ENCODE results near the gene CACNA1F.
A peak's percentile ranks its signal among the peaks of the same experiment; 100 is the strongest.

The CACNA1F gene

DNA sequence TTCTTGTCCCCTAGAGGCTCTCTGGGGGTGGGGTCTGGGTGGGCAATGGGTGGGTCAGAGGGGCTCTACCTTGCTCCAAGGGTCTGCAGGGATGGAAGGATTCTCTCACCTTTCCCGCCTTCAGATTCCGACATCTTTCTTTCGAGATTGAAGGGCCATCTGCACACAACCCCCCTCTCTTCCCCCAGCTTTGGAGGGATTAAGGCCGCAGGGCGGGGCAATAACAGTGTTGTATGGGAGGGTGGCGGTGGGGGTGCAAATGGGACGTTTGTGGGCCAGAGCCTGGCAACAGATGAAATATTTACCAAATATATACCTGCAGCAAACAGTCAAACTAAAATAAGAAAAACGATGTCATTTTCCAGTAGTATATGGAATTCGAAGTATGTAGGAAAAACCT is at the start of gene CACNA1F:
CACNA1F (minus strand) TSS at position 165 of the 400 bp plus-strand sequence; CDS start at position 134, 31 bp downstream.
- no peak for DNase-seq (ENCODE audit: low spot score)

DNA sequence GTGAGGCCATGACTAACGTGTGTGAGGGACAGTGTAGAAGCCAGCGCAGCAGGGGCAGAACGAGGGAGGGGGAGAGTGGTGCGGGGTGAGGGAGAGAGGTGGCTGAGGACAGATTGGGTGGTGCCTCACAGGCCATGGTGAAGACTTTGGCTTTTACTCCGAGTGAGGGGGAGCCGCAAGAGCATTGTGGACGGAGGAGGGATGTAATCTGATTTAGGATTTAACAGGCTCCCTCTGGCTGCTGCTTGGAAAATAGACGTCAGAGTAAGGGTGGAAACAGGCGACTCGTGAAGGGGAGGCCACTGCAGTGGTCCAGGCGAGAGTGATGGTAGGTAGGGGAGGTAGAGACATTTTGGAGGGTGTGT is 49.5 kb upstream of the CACNA1F start:
- DNase-seq (ENCODE audit: low spot score) = no peak

DNA sequence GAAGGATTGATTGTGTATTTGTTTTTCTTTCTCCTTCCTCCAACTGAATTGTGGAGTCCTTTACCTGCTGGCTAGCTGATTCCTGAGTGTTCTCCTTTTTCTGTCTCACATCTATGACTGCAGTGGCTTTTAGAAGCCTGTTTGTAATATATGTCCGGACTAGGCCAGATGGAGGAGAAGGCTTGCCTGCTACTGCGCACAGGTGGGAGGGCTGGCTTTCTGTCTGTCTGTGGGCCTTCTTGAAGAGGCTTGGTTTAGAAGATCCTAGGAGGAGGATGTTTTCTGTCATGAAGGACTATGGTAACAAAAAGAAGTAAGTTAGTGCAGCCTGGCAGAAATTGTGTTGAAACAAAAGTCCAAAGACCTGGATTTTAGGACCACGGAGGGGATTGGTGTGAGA is 44.9 kb upstream of the CACNA1F start:
- no peak for DNase-seq (ENCODE audit: low spot score)

DNA sequence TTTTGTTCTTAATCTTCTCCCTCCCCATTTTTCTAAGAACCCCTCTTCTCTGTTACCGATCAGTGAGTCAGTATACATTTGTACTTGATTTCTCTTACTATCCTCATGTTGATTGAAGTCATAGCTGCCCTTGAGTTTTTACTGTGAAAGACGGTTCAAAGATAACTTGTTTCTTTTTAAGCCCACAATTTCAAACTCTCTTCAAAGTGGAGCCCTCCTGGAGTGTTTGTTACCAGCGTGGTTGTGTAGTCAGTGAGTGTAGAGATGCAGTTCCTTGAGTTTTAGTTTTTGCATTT is 44.3 kb upstream of the CACNA1F start:
- no peak for DNase-seq (ENCODE audit: low spot score)

DNA sequence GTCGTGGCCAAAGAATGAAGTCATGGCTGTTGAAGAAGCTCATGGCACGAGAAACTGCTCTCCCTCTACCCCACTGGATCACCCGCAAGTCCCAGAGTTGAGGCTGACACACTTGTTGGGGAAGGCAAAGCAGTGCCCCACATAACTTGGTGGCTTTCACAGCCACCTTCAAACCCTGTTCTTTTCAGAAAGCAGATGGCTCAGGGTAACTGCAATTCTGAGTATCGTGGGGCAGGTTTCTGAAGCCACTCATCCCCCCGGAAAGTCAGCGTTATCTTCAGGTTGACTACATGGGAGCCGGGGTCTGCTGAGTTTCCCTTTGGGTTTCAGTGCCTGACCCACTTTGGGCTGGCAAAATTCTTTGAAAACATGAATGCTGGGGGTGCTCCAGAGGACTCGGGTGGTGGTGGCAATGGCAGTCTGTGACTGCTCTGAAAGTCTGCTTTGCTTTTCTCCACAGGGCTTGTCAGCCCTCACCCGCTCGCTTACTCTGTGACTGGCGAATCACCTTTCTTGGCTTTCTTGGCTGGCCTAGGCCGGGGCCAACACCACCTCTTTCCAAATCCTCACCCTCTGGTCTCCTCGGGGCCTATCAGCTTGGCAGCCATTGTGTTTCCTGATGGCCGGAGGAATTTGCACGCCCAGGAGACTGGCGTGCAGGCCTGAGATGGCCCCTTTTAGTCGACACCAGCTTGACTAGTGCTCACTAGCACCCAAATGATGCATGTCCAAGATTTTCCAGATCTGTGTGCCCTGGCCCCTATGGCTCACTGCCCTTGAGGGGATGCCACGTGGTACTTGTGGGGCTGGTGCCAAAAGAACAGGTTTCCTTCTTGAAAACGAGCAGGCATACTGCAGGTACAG is 43.8 kb upstream of the CACNA1F start:
- DNase-seq (ENCODE audit: low spot score) = no peak

DNA sequence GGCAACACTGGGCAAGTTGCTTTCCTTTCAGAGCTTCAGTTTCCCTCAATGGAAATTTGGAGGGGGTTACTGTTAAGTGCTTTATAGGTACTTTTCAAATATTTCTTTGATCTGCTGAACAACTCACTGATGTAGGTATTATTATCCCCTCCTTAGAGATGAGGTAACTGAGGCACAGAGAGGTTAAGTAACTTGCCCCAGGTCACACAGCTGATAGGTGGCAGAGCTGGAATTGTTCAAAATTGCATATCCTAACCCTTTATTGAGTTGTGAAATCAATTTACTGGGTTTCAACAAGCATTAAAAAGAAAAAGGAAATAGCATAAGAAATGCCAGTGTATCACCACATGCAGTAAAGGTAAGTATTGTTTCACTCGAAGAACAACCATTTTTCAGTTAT is 43.1 kb upstream of the CACNA1F start:
- DNase-seq (ENCODE audit: low spot score) = no peak

DNA sequence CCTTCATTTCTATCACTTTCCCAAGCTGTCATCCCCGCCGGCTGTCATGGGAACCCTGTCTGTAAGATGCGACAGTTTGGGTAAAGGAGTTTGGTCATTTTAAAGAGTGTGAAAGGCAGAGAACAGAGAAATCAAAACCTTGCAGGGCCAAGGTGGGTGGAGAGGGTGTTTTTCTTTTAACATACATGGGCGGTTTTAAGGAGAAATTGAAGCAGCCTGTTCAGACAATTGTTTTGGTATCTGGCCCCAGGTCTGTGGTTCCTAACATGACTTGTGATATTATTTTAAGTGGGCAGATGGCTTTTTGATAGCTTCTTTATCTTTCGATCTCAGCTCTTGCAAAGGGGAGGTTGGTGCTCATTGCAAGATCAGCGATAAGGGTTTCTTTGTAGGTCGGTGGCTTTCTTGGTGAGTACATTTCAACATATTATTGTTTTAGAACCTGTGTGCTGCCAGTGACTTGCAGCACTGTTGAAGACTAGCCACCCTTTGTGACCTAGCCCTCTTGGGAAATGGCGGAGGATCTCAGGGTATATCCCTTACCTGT is 40.1 kb upstream of the CACNA1F start:
- no peak for DNase-seq (ENCODE audit: low spot score)

DNA sequence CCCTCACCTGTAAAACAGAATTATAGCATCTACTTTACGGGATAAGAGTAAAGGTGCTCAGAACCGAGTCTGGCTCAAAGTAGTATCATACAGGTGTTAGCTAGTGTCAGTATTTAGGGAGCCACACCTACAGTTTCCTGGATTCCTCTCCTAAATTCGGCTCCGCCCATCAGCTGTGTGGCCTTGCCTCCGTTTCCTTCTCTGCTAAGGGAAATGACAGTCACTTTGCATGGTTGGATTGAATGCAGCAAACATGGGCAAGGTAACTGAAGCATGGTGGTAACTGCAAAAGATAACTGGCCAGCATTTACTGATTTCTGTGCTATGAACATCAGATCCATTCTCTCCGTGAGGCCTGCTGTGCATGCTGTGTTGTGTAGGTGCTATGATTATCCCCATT is 39.3 kb upstream of the CACNA1F start:
- DNase-seq (ENCODE audit: low spot score) = no peak

DNA sequence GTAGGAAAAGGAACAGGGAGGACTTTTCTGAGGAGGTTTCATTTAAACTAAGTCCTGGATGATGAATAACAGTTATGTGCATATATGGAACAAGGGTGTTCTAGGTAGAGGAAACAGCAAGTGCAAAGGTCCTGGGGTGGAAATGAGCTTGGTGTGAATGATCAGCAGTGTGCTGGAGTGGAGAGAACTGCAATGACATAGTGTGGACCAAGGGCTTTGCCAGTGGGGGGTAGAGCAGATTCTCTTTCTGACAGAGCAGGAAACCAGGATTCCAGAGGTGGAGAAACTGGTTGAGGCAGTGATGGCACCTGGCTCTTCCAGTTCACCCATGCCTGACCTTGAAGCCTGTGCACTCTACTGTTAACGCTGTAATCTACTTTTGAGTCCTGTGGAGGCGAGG is 38.2 kb upstream of the CACNA1F start:
- DNase-seq (ENCODE audit: low spot score) = no peak

DNA sequence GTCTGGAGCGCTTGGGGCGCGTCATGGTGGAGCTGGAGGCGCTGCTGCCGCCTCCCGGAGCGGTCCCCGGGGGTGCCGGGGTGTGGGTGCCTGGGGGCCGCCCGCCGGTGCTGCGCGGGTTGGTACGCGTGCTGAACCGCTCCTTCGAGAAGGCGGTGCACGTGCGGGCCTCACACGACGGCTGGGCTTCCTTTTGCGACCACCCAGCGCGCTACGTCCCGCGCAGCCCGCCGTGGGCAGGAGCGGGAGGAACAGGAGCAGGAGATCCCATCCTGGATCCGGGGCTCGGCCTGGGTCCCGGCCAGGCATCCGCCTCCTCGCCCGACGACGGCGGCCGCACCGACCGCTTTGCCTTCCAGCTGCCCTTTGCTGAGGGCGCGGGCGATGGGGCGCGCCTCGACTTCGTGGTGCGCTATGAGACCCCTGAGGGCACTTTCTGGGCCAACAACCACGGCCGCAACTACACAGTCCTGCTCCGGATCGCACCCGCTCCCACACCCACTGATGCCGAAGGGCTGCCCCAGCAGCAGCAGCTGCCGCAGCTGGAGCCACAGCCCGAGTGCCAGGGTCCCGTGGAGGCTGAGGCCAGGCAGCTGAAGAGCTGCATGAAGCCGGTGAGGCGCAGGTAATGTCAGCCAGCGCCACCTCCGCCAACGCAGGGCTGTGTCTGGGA is 37.2 kb upstream of the CACNA1F start:
- no peak for DNase-seq (ENCODE audit: low spot score)

DNA sequence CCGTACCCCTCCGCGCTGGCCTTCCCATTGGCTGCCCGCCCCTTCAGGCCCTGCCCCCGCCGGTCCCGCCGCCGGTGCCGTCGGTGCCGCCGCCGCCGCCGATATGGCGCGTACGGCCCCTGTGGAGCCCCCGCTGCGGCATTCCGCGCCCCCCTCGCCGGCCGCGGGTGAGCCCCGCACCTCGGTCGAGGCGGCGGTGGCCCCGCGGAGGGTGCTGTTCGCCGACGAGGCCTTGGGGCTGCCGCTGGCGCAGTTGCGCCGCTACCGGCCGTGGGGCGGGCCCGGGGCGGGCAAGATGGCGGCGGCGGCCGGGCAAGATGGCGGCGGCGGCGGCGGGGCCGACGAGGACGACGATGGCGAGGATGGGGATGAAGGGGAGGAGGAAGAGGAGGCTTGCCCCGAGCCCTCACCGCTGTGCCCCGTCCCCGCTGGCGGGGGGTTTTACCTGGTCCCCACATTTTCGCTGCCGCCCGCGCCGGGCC is 36.7 kb upstream of the CACNA1F start, which contains the start of gene PPP1R3F:
PPP1R3F (plus strand) TSS at position 27 of the 482 bp plus-strand sequence; CDS start at position 104, 77 bp downstream.
- DNase-seq (ENCODE audit: low spot score) = no peak

DNA sequence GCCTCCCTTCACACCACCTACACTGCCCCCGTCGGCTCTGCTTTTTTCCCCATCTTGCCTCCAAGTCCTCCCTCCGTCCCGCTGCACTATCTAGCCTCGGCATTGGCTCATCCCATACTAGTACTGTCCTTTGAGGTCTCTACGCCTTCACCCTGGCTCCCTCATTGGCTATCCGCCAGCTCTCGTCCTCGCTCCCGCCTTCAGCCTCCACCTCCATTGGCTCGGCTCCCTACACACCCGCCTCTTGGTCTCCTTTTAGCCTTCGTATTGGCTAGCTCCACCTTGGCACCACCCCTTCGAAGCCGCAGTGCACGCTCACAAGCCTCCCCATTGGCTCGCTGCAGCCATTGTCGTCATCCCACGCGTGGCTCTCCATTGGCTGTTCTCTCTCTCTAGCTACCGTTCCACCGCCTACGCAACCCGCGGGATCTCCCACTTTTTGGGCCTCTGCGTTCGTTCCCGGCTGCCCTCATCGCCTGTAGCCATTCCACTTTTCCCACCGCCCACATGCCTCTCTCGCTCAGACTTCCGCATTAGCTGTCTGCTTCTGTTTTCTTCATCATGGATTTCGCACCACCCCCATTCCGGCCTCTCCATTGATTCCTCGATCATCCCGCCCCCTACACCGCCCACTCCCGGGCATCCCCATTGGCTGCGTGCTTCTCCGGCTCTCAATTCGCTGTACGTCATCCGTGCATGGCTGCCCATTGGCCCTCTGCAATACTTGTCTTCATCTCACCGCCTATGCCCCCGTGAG is 36.0 kb upstream of the CACNA1F start:
- DNase-seq (ENCODE audit: low spot score) = peak; percentile 90

DNA sequence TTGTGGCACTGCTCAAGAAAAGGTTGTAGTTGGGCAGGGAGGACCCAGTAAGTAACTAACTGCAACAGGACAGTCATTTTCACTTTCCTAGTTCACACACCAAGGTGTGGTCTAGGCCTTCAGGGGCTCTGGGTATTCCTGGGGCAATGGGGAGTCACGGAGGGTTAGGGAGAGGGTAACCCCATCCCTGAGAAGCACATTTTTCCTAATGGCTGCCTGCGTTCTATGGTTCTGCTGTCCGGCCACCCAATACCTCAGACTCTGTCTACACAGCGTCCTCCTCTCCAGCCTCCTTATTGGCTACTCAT is 35.5 kb upstream of the CACNA1F start:
- no peak for DNase-seq (ENCODE audit: low spot score)

DNA sequence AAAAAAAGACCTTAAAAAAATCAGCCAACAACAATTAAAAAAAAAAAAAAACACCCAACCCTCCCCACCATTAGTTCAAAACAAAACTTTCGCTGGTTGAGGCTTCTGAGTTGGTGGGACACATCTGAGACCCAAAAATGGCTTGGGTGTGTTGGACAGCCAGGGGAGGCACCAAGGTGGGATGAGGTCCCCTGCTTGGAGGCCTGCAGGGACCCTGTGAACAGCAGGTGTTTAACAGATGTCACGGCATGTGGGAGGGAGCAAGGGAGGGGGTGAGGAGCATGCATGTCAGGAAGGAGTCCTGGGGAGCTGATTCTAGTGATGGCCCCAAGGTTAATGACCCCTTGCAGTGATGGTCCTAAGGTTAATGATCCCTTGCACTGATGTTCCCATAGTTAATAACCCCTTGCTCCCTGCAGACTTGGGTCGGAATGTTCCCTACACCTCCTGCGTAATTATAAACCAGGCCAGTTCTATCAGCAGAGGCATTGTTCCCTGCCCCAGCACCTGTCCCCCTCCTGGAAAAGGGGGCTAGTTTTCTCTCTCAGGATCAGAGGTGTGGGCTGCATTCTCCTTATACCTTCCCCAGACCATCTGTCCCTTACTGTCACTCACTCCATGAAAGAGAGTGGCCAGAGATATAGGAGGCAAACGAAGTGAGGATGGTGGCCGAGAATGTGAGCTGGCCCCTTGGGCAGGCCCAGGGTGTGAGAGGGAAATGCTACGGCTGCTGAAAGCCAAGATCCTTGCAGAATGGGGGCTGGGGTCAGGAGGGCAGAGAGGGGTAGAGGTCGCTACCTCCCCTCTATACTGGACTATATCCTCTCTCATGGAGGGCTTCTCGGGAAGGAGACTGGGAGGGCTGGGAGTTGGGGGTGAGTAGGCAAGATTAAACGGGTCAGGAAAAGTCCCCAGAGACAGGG is 33.6 kb upstream of the CACNA1F start:
- DNase-seq (ENCODE audit: low spot score) = no peak

DNA sequence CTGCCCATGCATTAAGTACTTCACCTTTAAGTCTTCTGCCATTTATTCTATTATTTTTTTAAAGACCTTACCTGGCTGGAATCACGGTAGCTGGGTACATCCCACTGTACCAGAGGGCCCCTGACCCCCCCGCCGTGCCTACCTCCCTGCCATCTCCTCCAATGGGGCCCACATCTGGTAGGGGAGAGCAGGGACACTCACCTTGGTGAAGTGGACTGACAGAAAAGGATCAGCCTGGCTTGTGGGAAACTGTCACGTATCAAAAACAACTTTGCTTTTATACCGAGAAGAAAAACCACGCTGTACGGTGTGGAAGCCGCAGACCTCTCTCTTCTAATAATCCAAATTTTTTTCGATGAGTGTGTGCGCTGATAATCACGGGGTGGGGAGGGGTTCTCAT is 31.3 kb upstream of the CACNA1F start, which contains the start of gene FOXP3:
FOXP3 (minus strand) TSS at position 251 of the 400 bp plus-strand sequence. CDS start 6,205 bp downstream, outside the sequence.
- no peak for DNase-seq (ENCODE audit: low spot score)

DNA sequence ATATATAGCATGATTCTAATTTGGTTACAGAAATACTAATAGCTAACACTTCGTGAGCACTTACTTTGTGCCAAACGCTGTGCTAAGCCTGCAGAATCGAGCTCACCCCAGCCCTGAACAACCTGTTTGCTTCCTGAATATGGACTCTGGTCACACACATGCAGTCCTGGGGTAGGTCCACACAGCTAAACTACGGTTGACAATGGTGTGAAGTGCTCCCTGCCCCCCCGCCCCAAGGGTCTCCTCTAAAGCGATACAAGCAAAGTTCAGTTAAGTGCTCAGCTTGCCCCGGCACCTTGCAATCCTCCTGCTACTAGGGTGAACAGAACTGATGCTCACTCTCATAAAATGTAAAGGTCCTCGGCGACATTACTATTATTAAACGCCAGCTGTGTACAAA is 30.5 kb upstream of the CACNA1F start:
- no peak for DNase-seq (ENCODE audit: low spot score)

DNA sequence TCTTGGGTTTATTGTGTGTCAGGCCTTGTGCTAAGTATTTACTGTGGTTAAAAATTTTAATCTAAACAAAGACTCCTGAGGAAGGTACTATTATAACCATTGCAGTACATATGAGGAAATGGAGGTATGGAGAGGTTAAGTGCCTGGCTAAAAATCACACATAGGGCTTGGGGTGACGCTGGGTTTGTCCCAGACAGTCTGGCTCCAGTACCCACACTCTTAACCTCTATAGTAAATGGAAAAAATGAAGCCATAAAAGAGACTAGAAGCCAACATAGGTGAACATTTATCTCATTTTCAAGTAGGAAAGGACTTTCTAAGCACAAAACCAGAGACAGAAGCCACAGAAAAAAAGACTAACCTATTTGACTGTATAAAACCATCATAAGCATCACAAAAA is 29.5 kb upstream of the CACNA1F start:
- DNase-seq (ENCODE audit: low spot score) = no peak

DNA sequence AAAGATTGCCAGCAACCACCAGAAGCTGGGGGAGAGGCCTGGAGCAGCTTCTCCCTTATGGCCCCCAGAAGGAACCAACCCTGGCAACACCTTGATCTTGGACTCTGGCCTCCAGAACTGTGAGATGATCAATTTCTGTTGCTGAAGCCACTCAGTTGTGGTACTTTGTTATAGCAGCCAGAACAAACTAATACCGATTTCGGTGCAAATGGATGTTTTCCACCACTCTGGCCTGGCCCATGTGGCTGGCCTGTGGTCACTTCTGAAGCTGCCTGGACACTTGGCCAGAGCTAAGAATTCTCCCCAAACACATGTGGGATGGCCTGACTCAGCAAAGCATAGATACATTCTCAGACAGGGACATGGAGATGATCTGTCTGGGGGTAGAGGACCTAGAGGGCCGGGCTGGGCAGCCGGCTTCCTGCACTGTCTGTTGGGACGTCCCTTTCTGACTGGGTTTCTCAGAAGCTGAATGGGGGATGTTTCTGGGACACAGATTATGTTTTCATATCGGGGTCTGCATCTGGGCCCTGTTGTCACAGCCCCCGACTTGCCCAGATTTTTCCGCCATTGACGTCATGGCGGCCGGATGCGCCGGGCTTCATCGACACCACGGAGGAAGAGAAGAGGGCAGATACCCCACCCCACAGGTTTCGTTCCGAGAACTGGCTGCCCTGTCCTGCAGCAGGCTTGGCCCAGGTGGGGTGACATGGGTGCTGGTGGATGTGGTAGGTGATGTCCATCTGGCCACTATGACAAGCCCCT is 27.3 kb upstream of the CACNA1F start:
- no peak for DNase-seq (ENCODE audit: low spot score)

DNA sequence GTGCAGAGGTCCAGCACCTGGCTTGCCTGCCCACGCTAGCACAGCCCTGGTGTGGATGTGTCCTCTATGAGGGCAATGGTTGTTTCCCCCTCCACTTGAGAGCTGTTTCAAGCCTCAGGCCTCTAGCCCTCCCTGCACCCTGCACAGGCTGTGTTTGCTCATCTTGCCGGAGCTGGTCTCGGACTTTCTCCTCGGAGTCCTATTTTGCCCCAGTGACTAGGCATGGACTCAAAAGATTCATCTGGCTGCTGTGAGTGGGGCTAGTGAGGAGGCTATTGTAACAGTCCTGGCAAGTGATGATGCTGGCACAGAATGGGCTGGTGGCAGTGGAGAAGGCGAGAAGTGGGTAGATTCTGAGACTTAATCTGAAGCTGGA is 25.6 kb upstream of the CACNA1F start:
- DNase-seq (ENCODE audit: low spot score) = no peak

DNA sequence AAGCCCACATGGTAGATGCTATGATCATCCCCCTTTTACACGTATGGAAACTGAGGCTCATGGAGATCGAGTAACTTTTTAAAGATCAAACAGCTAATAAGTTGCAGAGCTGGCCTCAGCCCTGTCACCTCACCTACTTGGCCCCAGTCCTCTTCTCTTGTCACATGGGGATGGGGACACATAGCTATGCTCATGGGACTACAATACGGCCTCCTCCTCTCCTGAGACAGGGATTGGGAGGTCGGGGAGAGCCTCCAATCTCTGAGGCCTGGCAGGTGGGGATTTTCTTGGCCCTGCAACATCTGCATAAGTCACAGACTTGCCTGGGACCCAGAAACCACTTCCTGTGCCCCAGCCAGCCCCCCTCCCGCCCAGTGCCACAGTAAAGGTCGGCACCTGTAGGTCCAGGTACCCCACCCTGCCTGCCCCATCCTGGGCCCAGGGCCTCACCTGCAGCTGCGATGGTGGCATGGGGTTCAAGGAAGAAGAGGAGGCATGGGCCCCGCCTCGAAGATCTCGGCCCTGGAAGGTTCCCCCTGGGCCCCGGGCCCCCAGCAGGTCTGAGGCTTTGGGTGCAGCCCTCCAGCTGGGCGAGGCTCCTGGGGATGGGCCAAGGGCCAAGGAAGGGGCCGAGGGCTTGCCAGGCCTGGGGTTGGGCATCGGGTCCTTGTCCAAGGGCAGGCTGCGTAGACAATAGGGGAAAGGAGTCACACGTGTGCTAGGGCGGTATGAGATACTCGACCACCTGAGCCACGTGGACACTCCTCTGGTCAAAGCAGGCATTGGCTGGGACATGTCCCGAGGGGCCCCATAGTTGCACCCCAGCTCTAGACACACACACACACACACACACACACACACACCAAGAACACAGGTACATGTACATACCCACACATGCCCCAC is 25.0 kb upstream of the CACNA1F start:
- no peak for DNase-seq (ENCODE audit: low spot score)
